K562 (cell line): Measurements from ENCODE around the gene POP5. TPM values are rescaled to one million over a fixed set of nuclear protein-coding genes. Genes with fewer than 3 reads are reported as not detected.
A peak's percentile ranks its signal among the peaks of the same experiment; 100 is the strongest.

Experiments
- ARHGAP35 ChIP-seq: fragments of 450-650 bp; IDR thresholded peaks from 2 replicates; pipeline ENCODE4 v1.6.1; 2018; ENCODE audit not compliant: partially characterized antibody
- CHD1 ChIP-seq: fragments of 200-600 bp; sonication (generic); IDR thresholded peaks from one replicate; pipeline ENCODE4 v1.6.1; 2012; ENCODE audit warnings: mild to moderate bottlenecking, moderate library complexity, low read length, inconsistent platforms
- DPF2 ChIP-seq: fragments of 450-650 bp; IDR thresholded peaks from 2 replicates; pipeline ENCODE4 v1.6.1; 2016
- EP300 ChIP-seq: IDR thresholded peaks from 2 replicates; pipeline ENCODE4 v1.6.1; 2012; ENCODE audit warnings: low read length, improper control_type of control experiment
- FIP1L1 ChIP-seq: fragments of 200-400 bp; formaldehyde crosslinking; IDR thresholded peaks from 2 replicates; pipeline ENCODE4 v1.6.1; 2018; ENCODE audit warnings: mild to moderate bottlenecking, low read depth, low read length; ENCODE audit not compliant: poor library complexity, severe bottlenecking
- FOXA3 ChIP-seq, 2 experiments: fragments of 450-650 bp in 1 of 2; sonication (generic) in 1 of 2; formaldehyde crosslinking; IDR thresholded peaks in 1 of 2; conservative IDR thresholded peaks in 1 of 2; 2 replicates each; pipeline versions ENCODE4 v1.4.0 to v1.8.0; 2020 to 2022; ENCODE audit warnings: mild to moderate bottlenecking in 2 of 2, missing genetic modification reagents in 1 of 2
- GABPB1 ChIP-seq: sonication (generic); formaldehyde crosslinking; IDR thresholded peaks from 2 replicates; pipeline ENCODE4 v1.8.0; 2022; ENCODE audit warnings: mild to moderate bottlenecking, missing genetic modification reagents
- GMEB1 ChIP-seq: fragments of 250-450 bp; sonication (Bioruptor Pico); IDR thresholded peaks from 2 replicates; pipeline ENCODE4 v1.4.0; 2020; ENCODE audit warnings: mild to moderate bottlenecking
- GTF3C2 ChIP-seq: IDR thresholded peaks from 3 replicates; pipeline ENCODE4 v1.6.1; 2011; ENCODE audit warnings: borderline replicate concordance, mild to moderate bottlenecking, moderate library complexity; ENCODE audit not compliant: insufficient read length; ENCODE audit errors: extremely low read depth
- HCFC1 ChIP-seq: IDR thresholded peaks from 2 replicates; pipeline ENCODE4 v1.6.1; 2012; ENCODE audit warnings: low read depth, low read length, improper control_type of control experiment
- HDAC2 ChIP-seq: fragments of 450-650 bp; IDR thresholded peaks from 2 replicates; pipeline ENCODE4 v1.6.1; 2016; ENCODE audit warnings: mild to moderate bottlenecking
- HDAC3 ChIP-seq: fragments of 450-650 bp; IDR thresholded peaks from 2 replicates; pipeline ENCODE4 v1.6.1; 2018; ENCODE audit warnings: borderline replicate concordance, mild to moderate bottlenecking, moderate library complexity; ENCODE audit not compliant: partially characterized antibody
- MAFF ChIP-seq: IDR thresholded peaks from 2 replicates; pipeline ENCODE4 v1.6.1; 2012; ENCODE audit warnings: low read length, improper control_type of control experiment
- MEIS2 ChIP-seq: fragments of 450-650 bp; IDR thresholded peaks from 2 replicates; pipeline ENCODE4 v1.6.1; 2014; ENCODE audit warnings: mild to moderate bottlenecking; ENCODE audit not compliant: partially characterized antibody
- MYC ChIP-seq, 2 experiments: fragments of 250-450 bp in 1 of 2; sonication (Bioruptor Pico) in 1 of 2; IDR thresholded peaks; 2 replicates each; pipeline versions ENCODE4 v1.5.1 to v1.6.1; 2012 to 2021; ENCODE audit warnings: low read depth in 2 of 2, borderline replicate concordance in 1 of 2, improper control_type of control experiment in 1 of 2, low read length in 1 of 2, mild to moderate bottlenecking in 1 of 2, moderate library complexity in 1 of 2
- PHF20 ChIP-seq: fragments of 450-650 bp; IDR thresholded peaks from 2 replicates; pipeline ENCODE4 v1.6.1; 2018; ENCODE audit not compliant: partially characterized antibody
- PML ChIP-seq: IDR thresholded peaks from 2 replicates; pipeline ENCODE4 v1.6.1; 2012; ENCODE audit warnings: low read length, inconsistent platforms
- SMAD2 ChIP-seq: fragments of 150-350 bp; IDR thresholded peaks from 2 replicates; pipeline ENCODE4 v1.6.1; 2014; ENCODE audit warnings: low read depth, mild to moderate bottlenecking, low read length
- TEAD4 ChIP-seq, 2 experiments: sonication (generic) in 1 of 2; formaldehyde crosslinking in 1 of 2; IDR thresholded peaks; 2 replicates each; pipeline versions ENCODE4 v1.6.1 to v1.8.0; 2012 to 2022; ENCODE audit warnings: borderline replicate concordance in 1 of 2, inconsistent platforms in 1 of 2, low read length in 1 of 2, mild to moderate bottlenecking in 1 of 2, missing genetic modification reagents in 1 of 2
- ZFP91 ChIP-seq: sonication (generic); formaldehyde crosslinking; IDR thresholded peaks from 2 replicates; pipeline ENCODE4 v1.8.0; 2022; ENCODE audit warnings: mild to moderate bottlenecking, missing genetic modification reagents
- ZNF239 ChIP-seq: fragments of 250-450 bp; sonication (Bioruptor Pico); IDR thresholded peaks from 2 replicates; pipeline ENCODE4 v1.4.0; 2020; ENCODE audit warnings: mild to moderate bottlenecking
- ZNF354B ChIP-seq: fragments of 250-450 bp; sonication (Bioruptor Pico); IDR thresholded peaks from 2 replicates; pipeline ENCODE4 v1.4.0; 2020
- ZNF384 ChIP-seq: IDR thresholded peaks from 2 replicates; pipeline ENCODE4 v1.6.1; 2012; ENCODE audit warnings: low read depth, low read length, improper control_type of control experiment
- ZNF408 ChIP-seq: fragments of 250-450 bp; sonication (Bioruptor Pico); IDR thresholded peaks from 2 replicates; pipeline ENCODE4 v1.4.0; 2020; ENCODE audit warnings: low read depth, mild to moderate bottlenecking, moderate library complexity
- polyA plus RNA-seq, 8 experiments: library from polyadenylated mRNA; depleted of rRNA in 4 of 8; stranded (reverse) in 5 of 8; unstranded in 3 of 8; fragments of >200 nt; fragmentation: Nextera tagmentation in 2 of 8; fragmentation: Illumina TruSeq in 1 of 8; extraction: Ambion mirVana in 2 of 8; extraction: Trizol in 1 of 8; gene quantifications; 2 replicates each; pipeline versions ENCODE4 v1.2.1 to v1.2.3, GENCODE V29; 2011 to 2014; ENCODE audit warnings: inconsistent platforms in 1 of 8, missing spikeins in 1 of 8
- total RNA-seq, 7 experiments: library from RNA; depleted of rRNA in 6 of 7; stranded (reverse); fragments of >200 nt in 6 of 7; fragmentation: Illumina TruSeq in 2 of 7; extraction: Trizol in 2 of 7; gene quantifications; 2 replicates each; pipeline versions ENCODE4 v1.2.1 to v1.2.3, GENCODE V29; 2011 to 2021; ENCODE audit warnings: low replicate concordance in 1 of 7

The POP5 gene
- total and polyA plus RNA-seq, 9 of the 15 experiments (the other 6 are each of a cell fraction or from before 2014, with no cell fraction given): 57.5 to 253 (median 73.8) TPM

GRCh38 chr12:120579179-120579578 lies 2.0 kb downstream of the POP5 start (continued):
- TF ChIP-seq ZFP91 (CRISPR knock-in tag): no peak
- TF ChIP-seq DPF2: no peak
- no peak for TF ChIP-seq HDAC2
- no peak for TF ChIP-seq FOXA3 (CRISPR knock-in tag; conservative IDR thresholded peaks at IDR 0.05 in 1 of 2, IDR thresholded peaks at IDR 0.05 in 1 of 2)
- TF ChIP-seq TEAD4 (IDR thresholded peaks at IDR 0.05; ENCODE audit: low read length): 0 out of 2 replicates have a peak, but pooled peaks have one; percentile 45
- no peak for TF ChIP-seq TEAD4 (CRISPR knock-in tag; IDR thresholded peaks at IDR 0.05; ENCODE audit: borderline replicate concordance)
- no peak for TF ChIP-seq ZNF408 (CRISPR knock-in tag)
- TF ChIP-seq HCFC1: no peak
- no peak for TF ChIP-seq GTF3C2
- TF ChIP-seq ARHGAP35: no peak
- no peak for TF ChIP-seq MAFF
- TF ChIP-seq FIP1L1: no peak
- peak; percentile 21 for TF ChIP-seq MEIS2
- TF ChIP-seq GABPB1 (CRISPR knock-in tag): no peak
- TF ChIP-seq ZNF239 (CRISPR knock-in tag): no peak
- no peak for TF ChIP-seq SMAD2
- TF ChIP-seq CHD1: no peak
- no peak for TF ChIP-seq GMEB1 (CRISPR knock-in tag)
- TF ChIP-seq ZNF384: no peak
- no peak for TF ChIP-seq HDAC3
- TF ChIP-seq MYC (IDR thresholded peaks at IDR 0.05; ENCODE audit: low read depth, low read length): no peak
- no peak for TF ChIP-seq MYC (CRISPR knock-in tag; IDR thresholded peaks at IDR 0.05; ENCODE audit: borderline replicate concordance, low read depth)
- no peak for TF ChIP-seq PHF20
- no peak for TF ChIP-seq ZNF354B (CRISPR knock-in tag)
- no peak for TF ChIP-seq EP300
- peak; percentile 42; the same call in 1 of the 2 replicates for TF ChIP-seq PML
